BLaER1 treated with 17β-estradiol and CSF1 and Interleukin-3, amounts not matched to agents 10 nM and 100 nM (cell line): ENCODE results near the gene SLC8A1.

Experiments used
- H3K27ac ChIP-seq, 11 experiments: shearing (Covaris generic); formaldehyde crosslinking; 2 replicates each; pipeline ENCODE4 v1.8.1; 2022
- H3K27me3 ChIP-seq, 11 experiments: shearing (Covaris generic); formaldehyde crosslinking; 2 replicates each; pipeline ENCODE4 v1.8.1; 2022
- H3K36me3 ChIP-seq, 11 experiments: shearing (Covaris generic); formaldehyde crosslinking; 2 replicates each; pipeline ENCODE4 v1.8.1; 2022
- H3K4me1 ChIP-seq, 10 experiments: shearing (Covaris generic); formaldehyde crosslinking; 2 replicates each; pipeline ENCODE4 v1.8.1; 2022
- H3K4me2 ChIP-seq, 11 experiments: shearing (Covaris generic); formaldehyde crosslinking; 2 replicates each; pipeline ENCODE4 v1.8.1; 2022
- H3K4me3 ChIP-seq, 10 experiments: shearing (Covaris generic); formaldehyde crosslinking; 2 replicates each; pipeline ENCODE4 v1.8.1; 2022
- H3K9ac ChIP-seq, 11 experiments: shearing (Covaris generic); formaldehyde crosslinking; 2 replicates each; pipeline ENCODE4 v1.8.1; 2022
- H3K9me3 ChIP-seq, 11 experiments: shearing (Covaris generic); formaldehyde crosslinking; replicated peaks in 1 of 11; 2 replicates each; pipeline ENCODE4 v1.8.1; 2022
- H4K20me1 ChIP-seq, 11 experiments: shearing (Covaris generic); formaldehyde crosslinking; 2 replicates each; pipeline ENCODE4 v1.8.1; 2022
- Cebpa-rat ChIP-seq, 11 experiments: shearing (Covaris generic); IDR thresholded peaks; 2 replicates each; pipeline ENCODE4 v1.8.1; 2022

SLC8A1 gene

DNA sequence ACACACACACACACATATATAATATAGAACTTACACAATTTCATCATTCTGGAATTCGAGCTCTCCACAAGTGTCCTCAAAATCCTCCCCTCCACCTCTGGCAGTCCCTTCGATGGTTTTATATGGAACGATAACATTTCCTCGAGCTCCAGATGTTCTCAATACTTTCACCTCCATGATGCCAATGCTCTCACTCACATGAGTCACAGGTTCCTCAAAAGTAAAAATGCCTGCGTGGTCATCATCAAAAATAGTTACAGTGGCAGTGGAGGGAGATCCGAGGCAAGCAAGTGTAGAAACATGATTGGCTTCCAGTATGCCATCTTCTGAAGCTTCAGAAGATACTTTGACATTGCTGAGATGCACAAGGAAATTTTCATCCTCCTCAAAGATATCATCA, 23.5 kb downstream of the SLC8A1 start:
- H3K36me3 ChIP-seq: peaks cover 0 to 42% (median 24%) of the 10 kb centered on the region in 11 experiments; a peak in 19 of 22 replicates
- H3K9ac ChIP-seq: no peak overlapping the region
- no peaks in the 10 kb centered on the region for H3K27me3 ChIP-seq
- peaks cover 0 to 6% (median 0%) of the 10 kb centered on the region in 11 experiments; a peak in 1 of 22 replicates for H4K20me1 ChIP-seq
- H3K4me1 ChIP-seq: peaks cover 0 to 46% (median 14%) of the 10 kb centered on the region in 10 experiments; a peak in 10 of 20 replicates
- peaks cover 0 to 6% (median 0%) of the 10 kb centered on the region in 11 experiments; a peak in 3 of 22 replicates for H3K9me3 ChIP-seq
- no peak for TF ChIP-seq Cebpa-rat (IDR thresholded peaks at IDR 0.05)
- peak overlapping the region in 5 of 11 experiments; percentile 8 to 33 (median 31); a peak in 5 of 22 replicates for H3K4me2 ChIP-seq
- H3K4me3 ChIP-seq: no peak overlapping the region
- H3K27ac ChIP-seq: no peak overlapping the region

DNA sequence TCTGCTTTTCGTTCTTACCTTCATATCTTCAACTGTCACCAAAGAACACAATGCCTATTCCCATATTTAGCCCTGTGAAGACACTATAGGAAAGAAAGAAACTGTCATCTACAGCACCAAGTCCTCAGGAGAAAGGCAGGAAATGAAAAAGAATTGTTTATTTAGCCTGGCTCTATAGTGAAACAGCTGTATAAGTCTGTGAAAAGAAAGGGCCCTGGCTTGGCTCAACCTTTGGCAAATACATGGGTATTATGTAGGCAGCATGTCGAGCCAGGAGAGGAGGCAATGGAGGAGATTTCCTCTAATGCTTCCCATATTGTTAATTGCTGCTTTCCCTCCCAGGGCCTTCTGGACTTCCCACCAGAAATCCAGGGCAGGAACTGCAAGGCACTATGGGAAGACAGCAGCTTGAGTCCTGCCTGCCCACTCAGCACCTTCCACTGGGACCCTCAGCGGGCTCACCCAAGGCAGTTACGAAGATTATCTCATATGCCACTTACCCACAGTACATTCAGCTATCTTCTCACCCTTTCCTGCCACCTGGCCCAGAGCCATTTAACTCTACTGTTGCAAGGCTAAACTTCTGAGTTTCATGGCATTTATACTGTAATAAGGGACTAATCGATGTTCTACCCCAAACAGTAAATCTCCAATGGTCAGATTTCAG, 30.1 kb downstream of the SLC8A1 start:
- Histone ChIP-seq H3K4me3 (no peak overlapping the region), H4K20me1 (peaks cover 0 to 16% (median 0%) of the 10 kb centered on the region in 11 experiments; a peak in 4 of 22 replicates), H3K9me3 (peaks cover 0 to 6% (median 0%) of the 10 kb centered on the region in 11 experiments; a peak in 3 of 22 replicates), H3K27me3 (no peaks in the 10 kb centered on the region), H3K4me1 (no peaks in the 10 kb centered on the region; a peak in 1 of 20 replicates), H3K9ac (no peak overlapping the region), H3K27ac (no peak overlapping the region), H3K4me2 (no peak overlapping the region), H3K36me3 (peaks cover 0 to 11% (median 0%) of the 10 kb centered on the region in 11 experiments; a peak in 3 of 22 replicates)
- no peak for TF ChIP-seq Cebpa-rat (IDR thresholded peaks at IDR 0.05)

GRCh38 chr2:40420478-40420877, 31.4 kb downstream of the SLC8A1 start:
- Histone ChIP-seq H3K9me3 (peaks cover 0 to 6% (median 0%) of the 10 kb centered on the region in 11 experiments; a peak in 3 of 22 replicates), H3K4me2 (no peak overlapping the region), H4K20me1 (peaks cover 0 to 16% (median 0%) of the 10 kb centered on the region in 11 experiments; a peak in 4 of 22 replicates), H3K4me1 (no peaks in the 10 kb centered on the region; a peak in 1 of 20 replicates), H3K27me3 (no peaks in the 10 kb centered on the region), H3K9ac (no peak overlapping the region), H3K4me3 (no peak overlapping the region), H3K27ac (no peak overlapping the region), H3K36me3 (peaks cover 0 to 11% (median 0%) of the 10 kb centered on the region in 11 experiments; a peak in 3 of 22 replicates)
- TF ChIP-seq Cebpa-rat (IDR thresholded peaks at IDR 0.05): no peak

GRCh38 chr2:40419364-40419762, 32.5 kb downstream of the SLC8A1 start:
- no peak for TF ChIP-seq Cebpa-rat (IDR thresholded peaks at IDR 0.05)
- H3K9ac ChIP-seq: no peak overlapping the region
- H3K4me1 ChIP-seq: no peaks in the 10 kb centered on the region; a peak in 1 of 20 replicates
- H3K27ac ChIP-seq: no peak overlapping the region
- H4K20me1 ChIP-seq: peaks cover 0 to 16% (median 0%) of the 10 kb centered on the region in 11 experiments; a peak in 4 of 22 replicates
- no peaks in the 10 kb centered on the region for H3K27me3 ChIP-seq
- peaks cover 0 to 11% (median 0%) of the 10 kb centered on the region in 11 experiments; a peak in 3 of 22 replicates for H3K36me3 ChIP-seq
- H3K4me2 ChIP-seq: no peak overlapping the region
- no peak overlapping the region for H3K4me3 ChIP-seq
- peaks cover 0 to 6% (median 0%) of the 10 kb centered on the region in 11 experiments; a peak in 3 of 22 replicates for H3K9me3 ChIP-seq

DNA sequence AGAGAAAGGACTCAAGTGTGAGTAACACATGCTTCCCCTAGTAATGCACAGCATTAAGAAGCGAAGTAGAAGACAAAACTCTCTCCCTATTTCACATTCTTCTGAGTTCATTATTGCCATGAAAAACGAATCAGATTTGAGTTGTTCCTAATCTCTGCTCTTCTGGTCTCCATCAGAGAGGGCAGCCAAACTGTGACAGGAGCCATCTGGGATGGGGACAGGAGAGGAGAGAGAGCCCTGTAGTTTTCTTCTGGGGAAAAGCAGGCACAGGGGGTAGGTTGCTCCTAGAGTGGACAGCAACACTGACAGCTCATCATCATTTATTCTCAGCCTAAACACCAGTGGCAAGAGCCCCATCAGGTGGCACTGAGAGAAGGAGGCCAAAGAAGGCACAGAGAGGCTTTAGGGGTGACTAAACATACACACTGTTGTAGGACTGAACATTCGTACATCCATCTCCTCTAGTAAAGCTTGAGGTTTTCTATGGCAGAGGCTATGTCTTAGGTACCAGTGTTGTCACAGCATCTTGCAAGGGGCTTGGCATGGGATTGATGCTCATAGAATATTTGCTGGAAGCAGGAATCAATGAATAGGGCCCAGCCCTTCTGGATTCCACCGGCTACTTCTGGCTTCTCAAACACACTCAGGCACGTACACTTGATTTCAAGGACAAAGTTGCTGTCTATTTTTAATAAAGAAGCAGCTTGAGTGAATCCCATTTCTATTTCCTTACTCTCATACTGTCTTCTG, 33.1 kb downstream of the SLC8A1 start:
- H4K20me1 ChIP-seq: peaks cover 0 to 16% (median 0%) of the 10 kb centered on the region in 11 experiments; a peak in 4 of 22 replicates
- no peak for TF ChIP-seq Cebpa-rat (IDR thresholded peaks at IDR 0.05)

DNA sequence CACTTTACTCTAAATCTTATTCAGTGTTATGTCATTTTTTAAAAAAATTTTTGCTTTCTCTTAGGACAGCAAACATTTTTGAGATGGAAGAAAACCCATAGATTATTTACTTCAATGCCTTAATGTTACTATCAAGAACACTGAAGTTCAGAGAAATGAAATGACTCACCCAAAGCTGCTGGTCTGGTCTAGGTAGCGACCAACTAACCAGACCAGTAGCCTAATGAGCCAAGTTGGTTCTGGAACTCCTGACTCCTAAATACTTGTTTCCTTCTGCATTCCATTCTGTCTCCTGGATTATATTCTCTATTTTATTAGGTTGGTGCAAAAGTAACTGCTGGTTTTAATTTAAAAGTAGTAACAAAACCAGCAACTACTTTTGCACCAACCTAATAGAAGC, 35.4 kb downstream of the SLC8A1 start:
- no peak overlapping the region for H3K4me3 ChIP-seq
- H3K9ac ChIP-seq: no peak overlapping the region
- no peak overlapping the region for H3K27ac ChIP-seq
- H3K27me3 ChIP-seq: no peaks in the 10 kb centered on the region
- TF ChIP-seq Cebpa-rat (IDR thresholded peaks at IDR 0.05): no peak
- no peaks in the 10 kb centered on the region; a peak in 1 of 20 replicates for H3K4me1 ChIP-seq
- H3K36me3 ChIP-seq: peaks cover 0 to 1% (median 0%) of the 10 kb centered on the region in 11 experiments; a peak in 2 of 22 replicates
- no peak overlapping the region for H3K4me2 ChIP-seq
- peaks cover 0 to 16% (median 0%) of the 10 kb centered on the region in 11 experiments; a peak in 4 of 22 replicates for H4K20me1 ChIP-seq
- 0 out of 22 replicates have a peak, but pooled peaks cover 0 to under 1% (median 0%) of the 10 kb centered on the region in 11 experiments for H3K9me3 ChIP-seq

More for the DNA sequence above, 33.1 kb downstream of the SLC8A1 start:
- Histone ChIP-seq H3K27ac (no peak overlapping the region), H3K9me3 (peaks cover 0 to 6% (median 0%) of the 10 kb centered on the region in 11 experiments; a peak in 3 of 22 replicates), H3K27me3 (no peaks in the 10 kb centered on the region), H3K4me2 (no peak overlapping the region), H3K4me1 (no peaks in the 10 kb centered on the region; a peak in 1 of 20 replicates), H3K4me3 (no peak overlapping the region), H3K9ac (no peak overlapping the region), H3K36me3 (peaks cover 0 to 11% (median 0%) of the 10 kb centered on the region in 11 experiments; a peak in 3 of 22 replicates)

DNA sequence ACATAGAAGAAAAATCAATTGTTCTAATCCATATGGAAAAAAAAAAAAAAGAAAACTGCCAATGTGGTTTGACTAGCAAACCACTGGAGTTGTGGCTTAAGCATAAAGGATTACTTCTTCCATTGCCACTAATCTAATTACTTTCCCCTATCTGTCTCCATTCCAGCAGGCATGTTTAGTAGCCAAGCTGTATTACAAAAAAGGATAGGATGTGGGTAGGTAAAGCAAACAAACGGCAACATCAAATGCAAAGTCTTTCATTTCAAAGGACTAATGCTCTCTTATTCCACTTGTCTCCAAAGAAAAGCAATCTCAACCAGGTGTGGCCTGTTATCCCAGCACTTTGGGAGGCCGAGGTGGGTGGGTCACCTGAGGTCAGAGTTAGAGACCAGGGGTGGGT, 36.5 kb downstream of the SLC8A1 start:
- H3K9ac ChIP-seq: no peak overlapping the region
- H3K36me3 ChIP-seq: no peaks in the 10 kb centered on the region; a peak in 1 of 22 replicates
- no peak overlapping the region for H3K4me2 ChIP-seq
- H3K9me3 ChIP-seq: no peaks in the 10 kb centered on the region
- H3K27me3 ChIP-seq: no peaks in the 10 kb centered on the region
- H3K27ac ChIP-seq: no peak overlapping the region
- H3K4me1 ChIP-seq: no peaks in the 10 kb centered on the region; a peak in 1 of 20 replicates
- no peak for TF ChIP-seq Cebpa-rat (IDR thresholded peaks at IDR 0.05)
- peaks cover 0 to 13% (median 0%) of the 10 kb centered on the region in 11 experiments; a peak in 4 of 22 replicates for H4K20me1 ChIP-seq
- no peak overlapping the region for H3K4me3 ChIP-seq

DNA sequence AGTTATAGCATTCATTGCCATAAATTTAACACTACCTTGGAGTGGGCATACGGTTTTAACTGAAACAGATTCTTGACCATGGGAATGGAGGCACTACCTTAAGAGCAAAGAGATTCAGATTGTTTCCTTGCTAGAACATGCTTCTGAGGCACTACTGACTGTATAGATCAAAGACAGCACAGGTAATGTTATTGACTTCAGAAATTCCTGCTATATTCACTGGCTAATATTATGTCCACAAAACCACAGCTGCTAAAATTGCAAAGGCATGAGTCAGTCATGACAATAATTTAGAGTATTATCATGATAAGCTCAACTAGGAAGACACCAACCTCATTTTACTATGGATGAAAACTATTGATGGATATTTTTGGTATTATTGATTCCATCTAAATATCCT, 39.4 kb downstream of the SLC8A1 start:
- Histone ChIP-seq H4K20me1 (no peaks in the 10 kb centered on the region), H3K4me1 (no peaks in the 10 kb centered on the region), H3K4me2 (no peak overlapping the region), H3K27me3 (no peaks in the 10 kb centered on the region), H3K4me3 (no peak overlapping the region), H3K9ac (no peak overlapping the region), H3K27ac (no peak overlapping the region), H3K36me3 (peaks cover 0 to 5% (median 0%) of the 10 kb centered on the region in 11 experiments; a peak in 2 of 22 replicates), H3K9me3 (no peaks in the 10 kb centered on the region)
- TF ChIP-seq Cebpa-rat (IDR thresholded peaks at IDR 0.05): no peak

- H3K4me2 ChIP-seq: no peak overlapping the region
- no peak overlapping the region for H3K4me3 ChIP-seq
- no peaks in the 10 kb centered on the region for H3K9me3 ChIP-seq
- no peaks in the 10 kb centered on the region for H4K20me1 ChIP-seq
- no peak for TF ChIP-seq Cebpa-rat (IDR thresholded peaks at IDR 0.05)
- no peaks in the 10 kb centered on the region for H3K4me1 ChIP-seq
- no peaks in the 10 kb centered on the region for H3K27me3 ChIP-seq
- H3K27ac ChIP-seq: no peak overlapping the region
- peaks cover 0 to 8% (median 0%) of the 10 kb centered on the region in 11 experiments; a peak in 2 of 22 replicates for H3K36me3 ChIP-seq
- no peak overlapping the region for H3K9ac ChIP-seq
Observed at GRCh38 chr2:40410695-40411094, 41.2 kb downstream of the SLC8A1 start.
